SU-DHL-6 (cell line): ENCODE measurements around the gene CEND1.

ENCODE experiments used
- H2AFZ ChIP-seq: fragments of 200-600 bp; sonication (generic); 2 replicates; pipeline ENCODE4 v1.6.1; 2014; ENCODE audit warnings: low read depth, mild to moderate bottlenecking, moderate library complexity, mixed read lengths, antibody characterized with exemption, low read length; ENCODE audit not compliant: severe bottlenecking
- H3F3A ChIP-seq: fragments of 200-600 bp; shearing (Covaris generic); 2 replicates; pipeline ENCODE4 v1.6.0; 2016; ENCODE audit warnings: antibody characterized with exemption, mild to moderate bottlenecking; ENCODE audit not compliant: insufficient read depth
- H3K27ac ChIP-seq: fragments of 200-600 bp; sonication (generic); 2 replicates; pipeline ENCODE4 v1.5.1; 2016; ENCODE audit warnings: low read depth, mild to moderate bottlenecking, low read length, moderate library complexity, mixed read lengths
- H3K27me3 ChIP-seq: fragments of 200-600 bp; sonication (generic), shearing (Covaris generic); 2 replicates; pipeline ENCODE4 v1.6.0; 2014; ENCODE audit warnings: mild to moderate bottlenecking, low read length
- H3K36me3 ChIP-seq: fragments of 200-600 bp; sonication (generic); 2 replicates; pipeline ENCODE4 v1.6.1; 2014; ENCODE audit warnings: mild to moderate bottlenecking, low read length, mixed read lengths
- H3K4me2 ChIP-seq: fragments of 300-600, 200-600 bp; shearing (Covaris generic), sonication (generic); 2 replicates; pipeline ENCODE4 v1.6.0; 2014; ENCODE audit warnings: low read length, low read depth, mild to moderate bottlenecking; ENCODE audit not compliant: poor library complexity, severe bottlenecking
- H3K4me3 ChIP-seq: fragments of 200-600 bp; sonication (generic); 2 replicates; pipeline ENCODE4 v1.5.1; 2014; ENCODE audit warnings: antibody characterized with exemption, low read length, mild to moderate bottlenecking, mixed read lengths; ENCODE audit not compliant: insufficient read depth, poor library complexity, severe bottlenecking
- H3K79me2 ChIP-seq: fragments of 200-600 bp; sonication (generic); 2 replicates; pipeline ENCODE4 v1.6.1; 2014; ENCODE audit warnings: mild to moderate bottlenecking, low read length, moderate library complexity; ENCODE audit not compliant: insufficient read depth
- H3K9ac ChIP-seq: fragments of 200-600 bp; sonication (generic); 2 replicates; pipeline ENCODE4 v1.7.0; 2014; ENCODE audit warnings: mild to moderate bottlenecking, low read length
- H3K9me2 ChIP-seq: fragments of 200-600 bp; sonication (generic); replicated peaks from 2 replicates; pipeline ENCODE4 v1.6.1; 2014; ENCODE audit warnings: low read length; ENCODE audit not compliant: insufficient read depth
- H3K9me3 ChIP-seq: fragments of 200-600 bp; sonication (generic); 2 replicates; pipeline ENCODE4 v1.6.1; 2014; ENCODE audit warnings: low read length, mixed read lengths; ENCODE audit not compliant: insufficient read depth
- H4K20me1 ChIP-seq: fragments of 200-600 bp; sonication (generic); 2 replicates; pipeline ENCODE4 v1.6.1; 2014; ENCODE audit warnings: low read depth, mild to moderate bottlenecking, antibody characterized with exemption, low read length, moderate library complexity, mixed read lengths
- EZH2phosphoT487 ChIP-seq: fragments of 200-600 bp; sonication (generic), shearing (Covaris generic); conservative IDR thresholded peaks from 2 replicates; pipeline ENCODE4 v1.6.1; 2018; ENCODE audit warnings: mild to moderate bottlenecking, antibody characterized with exemption, low read length, moderate library complexity, mixed read lengths
- TF ChIP-seq, protein P1 (sequence below): fragments of 200-600 bp; sonication (generic); IDR thresholded peaks from one replicate; pipeline ENCODE4 v1.5.1; 2017; ENCODE audit warnings: antibody characterized with exemption, mild to moderate bottlenecking, low read length, moderate library complexity; ENCODE audit not compliant: insufficient read depth, poor library complexity, severe bottlenecking

The CEND1 gene

GRCh38 chr11:788009-788640 lies 1.8 kb downstream of the CEND1 start:
- no peaks in the 10 kb centered on the region for H3K9me2 ChIP-seq
- H4K20me1 ChIP-seq = no peaks in the 10 kb centered on the region
- TF ChIP-seq, protein P1, sequence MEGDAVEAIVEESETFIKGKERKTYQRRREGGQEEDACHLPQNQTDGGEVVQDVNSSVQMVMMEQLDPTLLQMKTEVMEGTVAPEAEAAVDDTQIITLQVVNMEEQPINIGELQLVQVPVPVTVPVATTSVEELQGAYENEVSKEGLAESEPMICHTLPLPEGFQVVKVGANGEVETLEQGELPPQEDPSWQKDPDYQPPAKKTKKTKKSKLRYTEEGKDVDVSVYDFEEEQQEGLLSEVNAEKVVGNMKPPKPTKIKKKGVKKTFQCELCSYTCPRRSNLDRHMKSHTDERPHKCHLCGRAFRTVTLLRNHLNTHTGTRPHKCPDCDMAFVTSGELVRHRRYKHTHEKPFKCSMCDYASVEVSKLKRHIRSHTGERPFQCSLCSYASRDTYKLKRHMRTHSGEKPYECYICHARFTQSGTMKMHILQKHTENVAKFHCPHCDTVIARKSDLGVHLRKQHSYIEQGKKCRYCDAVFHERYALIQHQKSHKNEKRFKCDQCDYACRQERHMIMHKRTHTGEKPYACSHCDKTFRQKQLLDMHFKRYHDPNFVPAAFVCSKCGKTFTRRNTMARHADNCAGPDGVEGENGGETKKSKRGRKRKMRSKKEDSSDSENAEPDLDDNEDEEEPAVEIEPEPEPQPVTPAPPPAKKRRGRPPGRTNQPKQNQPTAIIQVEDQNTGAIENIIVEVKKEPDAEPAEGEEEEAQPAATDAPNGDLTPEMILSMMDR = peak; percentile 16
- TF ChIP-seq EZH2phosphoT487 = no peak
- no peaks in the 10 kb centered on the region for H3K27me3 ChIP-seq
- H3K9me3 ChIP-seq = no peaks in the 10 kb centered on the region
- no peak overlapping the region for H3K4me3 ChIP-seq
- peaks cover 6% of the 10 kb centered on the region; the same call in 1 of the 2 replicates for H3F3A ChIP-seq
- no peak overlapping the region for H3K4me2 ChIP-seq
- no peak overlapping the region for H2AFZ ChIP-seq
- no peaks in the 10 kb centered on the region for H3K36me3 ChIP-seq
- H3K79me2 ChIP-seq = no peaks in the 10 kb centered on the region
- H3K27ac ChIP-seq = no peak overlapping the region
- H3K9ac ChIP-seq = no peak overlapping the region

DNA sequence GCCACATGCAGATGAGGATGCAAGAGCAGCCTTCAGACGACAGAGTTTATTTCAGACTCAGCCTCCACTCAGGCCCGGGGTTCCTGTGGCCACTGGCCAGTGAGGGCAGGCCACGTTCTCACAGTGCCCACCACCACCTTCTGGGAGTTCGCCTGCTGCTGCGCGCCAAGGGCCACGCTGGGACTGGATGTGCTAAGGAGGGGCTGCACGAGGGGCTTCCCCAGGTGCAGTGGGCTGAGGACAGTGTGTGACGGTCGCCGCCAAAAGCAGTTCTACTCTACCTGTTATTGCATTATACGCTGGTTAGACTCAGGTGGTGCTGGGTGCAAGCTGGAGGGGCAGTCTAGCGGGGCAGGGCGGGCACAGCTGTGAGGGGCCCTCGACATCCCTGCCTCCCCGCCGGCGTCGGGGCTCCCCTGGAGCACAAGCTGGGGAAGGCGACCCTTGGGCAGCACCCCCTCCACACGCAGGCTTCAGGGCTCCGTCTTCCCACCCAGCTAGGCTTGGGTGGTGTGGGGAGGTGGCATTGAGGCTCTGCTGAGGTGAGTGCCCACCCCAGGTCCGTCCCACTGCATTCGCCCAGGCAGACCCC lies 2.7 kb downstream of the CEND1 start:
- Histone ChIP-seq H3K9me2 (no peaks in the 10 kb centered on the region), H4K20me1 (no peaks in the 10 kb centered on the region), H3K4me2 (no peak overlapping the region), H3K9me3 (no peaks in the 10 kb centered on the region), H3K27ac (no peak overlapping the region), H2AFZ (no peak overlapping the region), H3K79me2 (no peaks in the 10 kb centered on the region), H3K27me3 (no peaks in the 10 kb centered on the region), H3K36me3 (no peaks in the 10 kb centered on the region), H3K4me3 (no peak overlapping the region), H3K9ac (no peak overlapping the region), H3F3A (peaks cover 6% of the 10 kb centered on the region; the same call in 1 of the 2 replicates)
- TF ChIP-seq EZH2phosphoT487 = no peak
- TF ChIP-seq, protein P1 = no peak

GRCh38 chr11:786235-787083 lies 3.4 kb downstream of the CEND1 start:
- Histone ChIP-seq H3K4me2 (no peak overlapping the region), H3K27ac (no peak overlapping the region), H3K27me3 (no peaks in the 10 kb centered on the region), H3K36me3 (no peaks in the 10 kb centered on the region), H3K9me2 (no peaks in the 10 kb centered on the region), H3K79me2 (no peaks in the 10 kb centered on the region), H3K9ac (no peak overlapping the region), H3F3A (peaks cover 6% of the 10 kb centered on the region; the same call in 1 of the 2 replicates), H4K20me1 (no peaks in the 10 kb centered on the region), H3K9me3 (no peaks in the 10 kb centered on the region), H2AFZ (no peak overlapping the region), H3K4me3 (no peak overlapping the region)
- TF ChIP-seq, protein P1 = no peak
- no peak for TF ChIP-seq EZH2phosphoT487
